Measurements from ENCODE around the gene SLC9A1. TPM values are rescaled to one million over a fixed set of nuclear protein-coding genes. Genes with fewer than 3 reads are reported as not detected.
A peak's percentile ranks its signal among the peaks of the same experiment; 100 is the strongest.

SLC9A1 gene
- total RNA-seq, 3 donors from 2014 or later: 6.1 to 14.2 (median 13.8) TPM

- intact Hi-C loops (cut with DNase I; ENCODE audit: low total_unique reads): no loop called here
- no peaks in the 10 kb centered on the region for H3K36me3 ChIP-seq
- peak; percentile 92 to 94 for DNase-seq (ENCODE audit: low spot score in 2 of 2)
- H3K4me3 ChIP-seq: no peak overlapping the region
- TF ChIP-seq POLR2AphosphoS5 (IDR thresholded peaks at IDR 0.05) (peak in 2 of 3 donors; percentile 33 to 42), CTCF (IDR thresholded peaks at IDR 0.05) (no peak)
- peak overlapping the region; percentile 77 to 87 for H3K27ac ChIP-seq
- H3K9me3 ChIP-seq: no peaks in the 10 kb centered on the region
- peaks cover 21 to 70% of the 10 kb centered on the region in 2 donors for H3K4me1 ChIP-seq
- H3K27me3 ChIP-seq: no peaks in the 10 kb centered on the region
Observed at GRCh38 chr1:27141266-27142003, 13.5 kb downstream of the SLC9A1 start.

GRCh38 chr1:27139980-27140379 is 14.9 kb downstream of the SLC9A1 start:
- Histone ChIP-seq H3K4me1 (peaks cover 14 to 68% of the 10 kb centered on the region in 2 donors), H3K27me3 (no peaks in the 10 kb centered on the region), H3K27ac (peak overlapping the region in 1 of 2 donors; percentile 77), H3K9me3 (no peaks in the 10 kb centered on the region), H3K36me3 (no peaks in the 10 kb centered on the region), H3K4me3 (no peak overlapping the region)
- intact Hi-C loops (cut with DNase I; ENCODE audit: low total_unique reads): no loop called here
- DNase-seq (ENCODE audit: low spot score in 2 of 2): no peak
- TF ChIP-seq CTCF (IDR thresholded peaks at IDR 0.05) (no peak), POLR2AphosphoS5 (IDR thresholded peaks at IDR 0.05) (no peak), POLR2A (IDR thresholded peaks at IDR 0.05) (no peak)

- Histone ChIP-seq H3K4me3 (no peak overlapping the region), H3K9me3 (no peaks in the 10 kb centered on the region), H3K4me1 (peaks cover 13 to 59% of the 10 kb centered on the region in 2 donors), H3K36me3 (no peaks in the 10 kb centered on the region), H3K27me3 (no peaks in the 10 kb centered on the region), H3K27ac (peak overlapping the region; percentile 82 to 85)
- DNase-seq (ENCODE audit: low spot score in 2 of 2): no peak
- intact Hi-C loops (cut with DNase I; ENCODE audit: low total_unique reads): no loop called here
- TF ChIP-seq CTCF (IDR thresholded peaks at IDR 0.05) (no peak), POLR2AphosphoS5 (IDR thresholded peaks at IDR 0.05) (no peak), POLR2A (IDR thresholded peaks at IDR 0.05) (no peak)
Observed at GRCh38 chr1:27138927-27139326, 16.0 kb downstream of the SLC9A1 start.

GRCh38 chr1:27138368-27138767 is 16.6 kb downstream of the SLC9A1 start:
- no peak for DNase-seq (ENCODE audit: low spot score in 2 of 2)
- peak overlapping the region; percentile 82 to 85 for H3K27ac ChIP-seq
- intact Hi-C loops (cut with DNase I; ENCODE audit: low total_unique reads): no loop called here
- H3K27me3 ChIP-seq: no peaks in the 10 kb centered on the region
- H3K4me1 ChIP-seq: peaks cover 13 to 54% of the 10 kb centered on the region in 2 donors
- H3K36me3 ChIP-seq: no peaks in the 10 kb centered on the region
- H3K9me3 ChIP-seq: no peaks in the 10 kb centered on the region
- TF ChIP-seq POLR2AphosphoS5 (IDR thresholded peaks at IDR 0.05) (no peak), CTCF (IDR thresholded peaks at IDR 0.05) (no peak), POLR2A (IDR thresholded peaks at IDR 0.05) (no peak)
- H3K4me3 ChIP-seq: no peak overlapping the region

- Histone ChIP-seq H3K36me3 (no peaks in the 10 kb centered on the region), H3K4me1 (peaks cover 13 to 46% of the 10 kb centered on the region in 2 donors), H3K27ac (peak overlapping the region; percentile 82 to 85)
Observed at GRCh38 chr1:27137544-27138075, 17.3 kb downstream of the SLC9A1 start.

More at GRCh38 chr1:27137544-27138075, 17.3 kb downstream of the SLC9A1 start:
- DNase-seq (ENCODE audit: low spot score in 2 of 2): peak; percentile 68 to 74
- intact Hi-C loops (cut with DNase I; ENCODE audit: low total_unique reads): no loop called here
- TF ChIP-seq POLR2A (IDR thresholded peaks at IDR 0.05) (no peak), CTCF (IDR thresholded peaks at IDR 0.05) (no peak), POLR2AphosphoS5 (IDR thresholded peaks at IDR 0.05) (no peak)
- H3K9me3 ChIP-seq: no peaks in the 10 kb centered on the region
- H3K4me3 ChIP-seq: peak overlapping the region in 1 of 3 donors; percentile 4
- no peaks in the 10 kb centered on the region for H3K27me3 ChIP-seq

All from breast epithelium (tissue), 4 donors.